K562 (cell line): ENCODE results near the gene SLC1A7. TPM values are rescaled to one million over a fixed set of nuclear protein-coding genes. Genes with fewer than 3 reads are reported as not detected.

Experiments
- ETS2 ChIP-seq: IDR thresholded peaks from 2 replicates; pipeline ENCODE4 v1.6.1; 2016; ENCODE audit warnings: borderline replicate concordance, missing genetic modification characterization, mild to moderate bottlenecking, moderate library complexity, missing compliant biosample characterization; ENCODE audit not compliant: poor library complexity, severe bottlenecking
- HMGN3 ChIP-seq: IDR thresholded peaks from 2 replicates; pipeline ENCODE4 v1.6.1; 2011; ENCODE audit warnings: borderline replicate concordance, low read depth, mild to moderate bottlenecking, mixed read lengths, low read length; ENCODE audit not compliant: insufficient read length; ENCODE audit errors: extremely low read depth
- MTA3 ChIP-seq: fragments of 450-650 bp; formaldehyde crosslinking; IDR thresholded peaks from 2 replicates; pipeline ENCODE4 v1.6.1; 2017; ENCODE audit warnings: mild to moderate bottlenecking, borderline replicate concordance
- PHF20 ChIP-seq: fragments of 450-650 bp; IDR thresholded peaks from 2 replicates; pipeline ENCODE4 v1.6.1; 2018; ENCODE audit not compliant: partially characterized antibody
- TAF1 ChIP-seq: IDR thresholded peaks from 2 replicates; pipeline ENCODE4 v1.6.1; 2011; ENCODE audit warnings: mild to moderate bottlenecking, low read length, moderate library complexity; ENCODE audit not compliant: insufficient read depth, control insufficient read depth, severe bottlenecking; ENCODE audit errors: extremely low read depth
- ZNF232 ChIP-seq: sonication (generic); formaldehyde crosslinking; IDR thresholded peaks from 2 replicates; pipeline ENCODE4 v1.8.0; 2022; ENCODE audit warnings: mild to moderate bottlenecking, missing genetic modification reagents
- ZNF668 ChIP-seq: fragments of 250-450 bp; sonication (Bioruptor Pico); IDR thresholded peaks from 2 replicates; pipeline ENCODE4 v1.8.0; 2022; ENCODE audit warnings: mild to moderate bottlenecking, inconsistent platforms
- ZNF696 ChIP-seq: fragments of 250-450 bp; sonication (Bioruptor Pico); conservative IDR thresholded peaks from 2 replicates; pipeline ENCODE4 v1.4.0; 2020; ENCODE audit warnings: mild to moderate bottlenecking, moderate library complexity
- ZNF707 ChIP-seq: fragments of 250-450 bp; sonication (Bioruptor Pico); conservative IDR thresholded peaks from 2 replicates; pipeline ENCODE4 v1.8.0; 2022; ENCODE audit warnings: inconsistent platforms, mild to moderate bottlenecking, moderate library complexity
- ZNF785 ChIP-seq: fragments of 250-450 bp; sonication (Bioruptor Pico); IDR thresholded peaks from 2 replicates; pipeline ENCODE4 v1.4.0; 2020; ENCODE audit warnings: mild to moderate bottlenecking
- polyA plus RNA-seq, 8 experiments: library from polyadenylated mRNA; depleted of rRNA in 4 of 8; stranded (reverse) in 5 of 8; unstranded in 3 of 8; fragments of >200 nt; fragmentation: Nextera tagmentation in 2 of 8; fragmentation: Illumina TruSeq in 1 of 8; extraction: Ambion mirVana in 2 of 8; extraction: Trizol in 1 of 8; gene quantifications; 2 replicates each; pipeline versions ENCODE4 v1.2.1 to v1.2.3, GENCODE V29; 2011 to 2014; ENCODE audit warnings: inconsistent platforms in 1 of 8, missing spikeins in 1 of 8
- total RNA-seq, 7 experiments: library from RNA; depleted of rRNA in 6 of 7; stranded (reverse); fragments of >200 nt in 6 of 7; fragmentation: Illumina TruSeq in 2 of 7; extraction: Trizol in 2 of 7; gene quantifications; 2 replicates each; pipeline versions ENCODE4 v1.2.1 to v1.2.3, GENCODE V29; 2011 to 2021; ENCODE audit warnings: low replicate concordance in 1 of 7
- TF ChIP-seq, protein P1 (sequence below): sonication (generic); formaldehyde crosslinking; IDR thresholded peaks from 2 replicates; pipeline ENCODE4 v1.4.0; 2020; ENCODE audit warnings: mild to moderate bottlenecking, missing genetic modification reagents
- TF ChIP-seq, protein P2 (sequence below): sonication (generic); formaldehyde crosslinking; IDR thresholded peaks from 2 replicates; pipeline ENCODE4 v1.8.0; 2022; ENCODE audit warnings: mild to moderate bottlenecking, low read depth, missing genetic modification reagents
- TF ChIP-seq, protein P3 (sequence below): fragments of 250-450 bp; sonication (Bioruptor Pico); IDR thresholded peaks from 2 replicates; pipeline ENCODE4 v1.8.0; 2022; ENCODE audit warnings: inconsistent platforms, mild to moderate bottlenecking, moderate library complexity, borderline replicate concordance
- TF ChIP-seq, protein P4 (sequence below), 2 experiments: fragments of 450-650 bp; IDR thresholded peaks; 2 replicates each; pipeline ENCODE4 v1.6.1; 2016
- TF ChIP-seq, protein P5 (sequence below): fragments of 250-450 bp; sonication (Bioruptor Pico); IDR thresholded peaks from 2 replicates; pipeline ENCODE4 v1.5.0; 2021
- TF ChIP-seq, protein P6 (sequence below): sonication (generic); formaldehyde crosslinking; IDR thresholded peaks from 2 replicates; pipeline ENCODE4 v1.8.1; 2023; ENCODE audit warnings: mild to moderate bottlenecking, missing genetic modification reagents

Gene SLC1A7
- total and polyA plus RNA-seq, 9 of the 15 experiments (the other 6 are each of a cell fraction or from before 2014, with no cell fraction given) = 0.07 TPM; not detected in 8

DNA sequence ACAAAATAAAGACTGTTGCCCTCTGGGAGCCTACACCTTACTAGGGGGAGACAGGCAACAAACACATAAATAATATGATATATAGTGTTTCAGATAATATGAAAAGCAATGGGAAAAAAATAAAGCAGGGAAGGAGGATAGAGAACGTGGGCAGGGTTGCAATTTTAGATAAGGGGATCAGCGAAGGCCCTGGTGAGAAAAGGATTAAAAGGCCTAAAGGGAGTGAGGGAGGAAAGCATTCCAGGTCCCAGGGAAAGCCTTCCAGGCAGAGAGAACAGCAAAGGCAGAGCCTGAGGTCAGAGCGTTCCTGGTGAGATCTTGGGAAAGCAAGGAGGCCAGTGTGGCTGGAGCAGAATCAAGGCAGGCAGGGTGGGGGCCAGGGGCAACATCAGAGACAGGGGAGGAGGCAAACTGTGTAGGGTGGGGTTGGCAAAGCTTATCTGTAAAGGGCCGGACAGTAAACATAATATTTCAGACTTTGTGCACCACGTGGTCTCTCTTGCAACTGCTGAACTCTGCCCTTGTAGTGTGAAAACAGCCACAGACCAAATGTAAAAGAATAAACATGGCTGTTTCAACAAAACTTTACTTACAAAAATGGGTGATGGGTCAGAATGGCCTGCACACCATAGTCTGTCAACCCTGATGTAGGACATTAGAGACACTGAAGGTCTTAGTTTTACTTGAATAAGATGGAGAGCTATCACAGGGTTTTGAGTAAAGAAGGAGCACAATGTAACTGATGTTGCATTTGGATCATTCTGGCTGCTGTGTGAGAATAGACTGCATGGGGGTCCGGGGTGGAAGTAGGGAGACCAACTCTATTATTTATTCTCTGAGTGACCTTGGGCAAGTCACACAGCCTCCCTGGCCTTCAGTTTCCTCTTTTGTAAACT, 40.9 kb upstream of the SLC1A7 start (continued):
- TF ChIP-seq PHF20 (no peak), ZNF232 (no peak), MTA3 (0 out of 2 replicates have a peak, but pooled peaks have one; percentile 23), ETS2 (no peak), TAF1 (no peak), HMGN3 (no peak), ZNF707 (CRISPR knock-in tag) (no peak), ZNF668 (CRISPR knock-in tag) (no peak), ZNF785 (CRISPR knock-in tag) (no peak), ZNF696 (CRISPR knock-in tag) (no peak)
- TF ChIP-seq, protein P1, sequence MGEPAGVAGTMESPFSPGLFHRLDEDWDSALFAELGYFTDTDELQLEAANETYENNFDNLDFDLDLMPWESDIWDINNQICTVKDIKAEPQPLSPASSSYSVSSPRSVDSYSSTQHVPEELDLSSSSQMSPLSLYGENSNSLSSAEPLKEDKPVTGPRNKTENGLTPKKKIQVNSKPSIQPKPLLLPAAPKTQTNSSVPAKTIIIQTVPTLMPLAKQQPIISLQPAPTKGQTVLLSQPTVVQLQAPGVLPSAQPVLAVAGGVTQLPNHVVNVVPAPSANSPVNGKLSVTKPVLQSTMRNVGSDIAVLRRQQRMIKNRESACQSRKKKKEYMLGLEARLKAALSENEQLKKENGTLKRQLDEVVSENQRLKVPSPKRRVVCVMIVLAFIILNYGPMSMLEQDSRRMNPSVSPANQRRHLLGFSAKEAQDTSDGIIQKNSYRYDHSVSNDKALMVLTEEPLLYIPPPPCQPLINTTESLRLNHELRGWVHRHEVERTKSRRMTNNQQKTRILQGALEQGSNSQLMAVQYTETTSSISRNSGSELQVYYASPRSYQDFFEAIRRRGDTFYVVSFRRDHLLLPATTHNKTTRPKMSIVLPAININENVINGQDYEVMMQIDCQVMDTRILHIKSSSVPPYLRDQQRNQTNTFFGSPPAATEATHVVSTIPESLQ = no peak
- TF ChIP-seq, protein P2, sequence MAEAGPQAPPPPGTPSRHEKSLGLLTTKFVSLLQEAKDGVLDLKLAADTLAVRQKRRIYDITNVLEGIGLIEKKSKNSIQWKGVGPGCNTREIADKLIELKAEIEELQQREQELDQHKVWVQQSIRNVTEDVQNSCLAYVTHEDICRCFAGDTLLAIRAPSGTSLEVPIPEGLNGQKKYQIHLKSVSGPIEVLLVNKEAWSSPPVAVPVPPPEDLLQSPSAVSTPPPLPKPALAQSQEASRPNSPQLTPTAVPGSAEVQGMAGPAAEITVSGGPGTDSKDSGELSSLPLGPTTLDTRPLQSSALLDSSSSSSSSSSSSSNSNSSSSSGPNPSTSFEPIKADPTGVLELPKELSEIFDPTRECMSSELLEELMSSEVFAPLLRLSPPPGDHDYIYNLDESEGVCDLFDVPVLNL (CRISPR knock-in tag) = no peak
- TF ChIP-seq, protein P3, sequence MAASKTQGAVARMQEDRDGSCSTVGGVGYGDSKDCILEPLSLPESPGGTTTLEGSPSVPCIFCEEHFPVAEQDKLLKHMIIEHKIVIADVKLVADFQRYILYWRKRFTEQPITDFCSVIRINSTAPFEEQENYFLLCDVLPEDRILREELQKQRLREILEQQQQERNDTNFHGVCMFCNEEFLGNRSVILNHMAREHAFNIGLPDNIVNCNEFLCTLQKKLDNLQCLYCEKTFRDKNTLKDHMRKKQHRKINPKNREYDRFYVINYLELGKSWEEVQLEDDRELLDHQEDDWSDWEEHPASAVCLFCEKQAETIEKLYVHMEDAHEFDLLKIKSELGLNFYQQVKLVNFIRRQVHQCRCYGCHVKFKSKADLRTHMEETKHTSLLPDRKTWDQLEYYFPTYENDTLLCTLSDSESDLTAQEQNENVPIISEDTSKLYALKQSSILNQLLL (CRISPR knock-in tag) = no peak
- TF ChIP-seq, protein P4, sequence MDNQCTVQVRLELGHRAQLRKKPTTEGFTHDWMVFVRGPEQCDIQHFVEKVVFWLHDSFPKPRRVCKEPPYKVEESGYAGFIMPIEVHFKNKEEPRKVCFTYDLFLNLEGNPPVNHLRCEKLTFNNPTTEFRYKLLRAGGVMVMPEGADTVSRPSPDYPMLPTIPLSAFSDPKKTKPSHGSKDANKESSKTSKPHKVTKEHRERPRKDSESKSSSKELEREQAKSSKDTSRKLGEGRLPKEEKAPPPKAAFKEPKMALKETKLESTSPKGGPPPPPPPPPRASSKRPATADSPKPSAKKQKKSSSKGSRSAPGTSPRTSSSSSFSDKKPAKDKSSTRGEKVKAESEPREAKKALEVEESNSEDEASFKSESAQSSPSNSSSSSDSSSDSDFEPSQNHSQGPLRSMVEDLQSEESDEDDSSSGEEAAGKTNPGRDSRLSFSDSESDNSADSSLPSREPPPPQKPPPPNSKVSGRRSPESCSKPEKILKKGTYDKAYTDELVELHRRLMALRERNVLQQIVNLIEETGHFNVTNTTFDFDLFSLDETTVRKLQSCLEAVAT (IDR thresholded peaks at IDR 0.05) = no peak
- TF ChIP-seq, protein P5, sequence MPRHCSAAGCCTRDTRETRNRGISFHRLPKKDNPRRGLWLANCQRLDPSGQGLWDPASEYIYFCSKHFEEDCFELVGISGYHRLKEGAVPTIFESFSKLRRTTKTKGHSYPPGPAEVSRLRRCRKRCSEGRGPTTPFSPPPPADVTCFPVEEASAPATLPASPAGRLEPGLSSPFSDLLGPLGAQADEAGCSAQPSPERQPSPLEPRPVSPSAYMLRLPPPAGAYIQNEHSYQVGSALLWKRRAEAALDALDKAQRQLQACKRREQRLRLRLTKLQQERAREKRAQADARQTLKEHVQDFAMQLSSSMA (CRISPR knock-in tag) = no peak
- TF ChIP-seq, protein P6, sequence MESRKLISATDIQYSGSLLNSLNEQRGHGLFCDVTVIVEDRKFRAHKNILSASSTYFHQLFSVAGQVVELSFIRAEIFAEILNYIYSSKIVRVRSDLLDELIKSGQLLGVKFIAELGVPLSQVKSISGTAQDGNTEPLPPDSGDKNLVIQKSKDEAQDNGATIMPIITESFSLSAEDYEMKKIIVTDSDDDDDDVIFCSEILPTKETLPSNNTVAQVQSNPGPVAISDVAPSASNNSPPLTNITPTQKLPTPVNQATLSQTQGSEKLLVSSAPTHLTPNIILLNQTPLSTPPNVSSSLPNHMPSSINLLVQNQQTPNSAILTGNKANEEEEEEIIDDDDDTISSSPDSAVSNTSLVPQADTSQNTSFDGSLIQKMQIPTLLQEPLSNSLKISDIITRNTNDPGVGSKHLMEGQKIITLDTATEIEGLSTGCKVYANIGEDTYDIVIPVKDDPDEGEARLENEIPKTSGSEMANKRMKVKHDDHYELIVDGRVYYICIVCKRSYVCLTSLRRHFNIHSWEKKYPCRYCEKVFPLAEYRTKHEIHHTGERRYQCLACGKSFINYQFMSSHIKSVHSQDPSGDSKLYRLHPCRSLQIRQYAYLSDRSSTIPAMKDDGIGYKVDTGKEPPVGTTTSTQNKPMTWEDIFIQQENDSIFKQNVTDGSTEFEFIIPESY (CRISPR knock-in tag) = no peak
